OCI-LY3 (cell line): ENCODE measurements around the gene BORCS6.
A peak's percentile ranks its signal among the peaks of the same experiment; 100 is the strongest.

Experiments
- H2AFZ ChIP-seq: fragments of 200-600, 300-600 bp; shearing (Covaris generic); 2 replicates; pipeline ENCODE4 v1.6.0; 2014; ENCODE audit warnings: antibody characterized with exemption, low read depth, low read length
- H3K27ac ChIP-seq: fragments of 200-600, 300-600 bp; sonication (generic); 2 replicates; pipeline ENCODE4 v1.5.1; 2014; ENCODE audit warnings: mild to moderate bottlenecking, low read length, moderate library complexity, mixed read lengths
- H3K27me3 ChIP-seq: fragments of 200-600, 300-600 bp; sonication (generic); 2 replicates; pipeline ENCODE4 v1.6.1; 2014; ENCODE audit warnings: low read depth, low read length, mixed read lengths
- H3K36me3 ChIP-seq: fragments of 200-600, 300-600 bp; sonication (generic); replicated peaks from 2 replicates; pipeline ENCODE3; 2014; ENCODE audit warnings: low read depth, low read length, mixed read lengths
- H3K4me1 ChIP-seq: fragments of 300-600, 200-600 bp; sonication (generic); 2 replicates; pipeline ENCODE4 v1.6.1; 2014; ENCODE audit warnings: low read length, mixed read lengths
- H3K4me2 ChIP-seq: fragments of 200-600, 300-600 bp; sonication (generic); 2 replicates; pipeline ENCODE4 v1.6.1; 2014; ENCODE audit warnings: low read length, mixed read lengths
- H3K4me3 ChIP-seq: fragments of 300-600, 200-600 bp; sonication (generic); 2 replicates; pipeline ENCODE4 v1.5.1; 2014; ENCODE audit warnings: antibody characterized with exemption, mild to moderate bottlenecking, low read length, moderate library complexity
- H3K79me2 ChIP-seq: fragments of 300-600, 200-600 bp; shearing (Covaris generic); 2 replicates; pipeline ENCODE4 v1.6.1; 2014; ENCODE audit warnings: mild to moderate bottlenecking, low read length, mixed read lengths
- H3K9ac ChIP-seq: fragments of 300-600, 200-600 bp; shearing (Covaris generic); 2 replicates; pipeline ENCODE4 v1.6.0; 2014; ENCODE audit warnings: mild to moderate bottlenecking, low read length, moderate library complexity
- H3K9me3 ChIP-seq: fragments of 200-600, 300-600 bp; shearing (Covaris generic); 2 replicates; pipeline ENCODE4 v1.6.1; 2014; ENCODE audit warnings: low read length, mixed read lengths; ENCODE audit not compliant: insufficient read depth
- H4K20me1 ChIP-seq: fragments of 200-600, 300-600 bp; sonication (generic); 2 replicates; pipeline ENCODE4 v1.6.1; 2016; ENCODE audit warnings: low read length, mixed read lengths; ENCODE audit not compliant: insufficient read depth
- CTCF ChIP-seq: fragments of 200-600, 300-600 bp; sonication (generic); IDR thresholded peaks from 2 replicates; pipeline ENCODE4 v1.5.1; 2014; ENCODE audit warnings: antibody characterized with exemption, low read length, low read depth
- EZH2phosphoT487 ChIP-seq: fragments of 200-600 bp; shearing (Covaris generic); IDR thresholded peaks from 2 replicates; pipeline ENCODE4 v1.6.1; 2018; ENCODE audit warnings: antibody characterized with exemption, mixed run types, low read depth

Gene BORCS6

GRCh38 chr17:8189711-8190477, at the start of gene BORCS6:
TSS of gene BORCS6 (minus strand) at chr17:8190180. CDS start at chr17:8190140, 40 bp downstream.
- peak within 1 kb of the TSS; percentile 89 for H2AFZ ChIP-seq
- H3K27ac ChIP-seq = peak within 1 kb of the TSS; percentile 62
- H3K79me2 ChIP-seq = peaks cover 7% of the 10 kb centered on the region; the same call in 1 of the 2 replicates
- TF ChIP-seq EZH2phosphoT487 (no peak), CTCF (0 out of 2 replicates have a peak, but pooled peaks have one; percentile 8)
- H3K36me3 ChIP-seq = no peaks in the 10 kb centered on the region
- no peaks in the 10 kb centered on the region for H3K9me3 ChIP-seq
- H4K20me1 ChIP-seq = peaks cover 11% of the 10 kb centered on the region
- no peaks in the 10 kb centered on the region for H3K27me3 ChIP-seq
- peaks cover 31% of the 10 kb centered on the region for H3K4me1 ChIP-seq
- H3K9ac ChIP-seq = peak within 1 kb of the TSS; percentile 76
- H3K4me2 ChIP-seq = peak within 1 kb of the TSS; percentile 95
- H3K4me3 ChIP-seq = peak within 1 kb of the TSS; percentile 89

GRCh38 chr17:8237886-8238285, 47.9 kb upstream of the BORCS6 start:
- Histone ChIP-seq H3K36me3 (peaks cover 4% of the 10 kb centered on the region), H3K9ac (no peak overlapping the region), H3K27me3 (no peaks in the 10 kb centered on the region), H2AFZ (no peak overlapping the region), H3K79me2 (no peaks in the 10 kb centered on the region), H3K4me2 (no peak overlapping the region), H3K4me1 (no peaks in the 10 kb centered on the region), H3K27ac (no peak overlapping the region), H3K4me3 (no peak overlapping the region), H3K9me3 (no peaks in the 10 kb centered on the region), H4K20me1 (no peaks in the 10 kb centered on the region)
- TF ChIP-seq EZH2phosphoT487 (no peak), CTCF (no peak)

GRCh38 chr17:8237175-8237574, 47.2 kb upstream of the BORCS6 start:
- H3K27me3 ChIP-seq = no peaks in the 10 kb centered on the region
- no peaks in the 10 kb centered on the region for H3K79me2 ChIP-seq
- no peak overlapping the region for H2AFZ ChIP-seq
- no peaks in the 10 kb centered on the region for H3K4me1 ChIP-seq
- H3K36me3 ChIP-seq = peaks cover 11% of the 10 kb centered on the region
- H3K4me3 ChIP-seq = no peak overlapping the region
- H4K20me1 ChIP-seq = no peaks in the 10 kb centered on the region
- TF ChIP-seq CTCF = no peak
- TF ChIP-seq EZH2phosphoT487 = no peak
- H3K4me2 ChIP-seq = no peak overlapping the region
- no peak overlapping the region for H3K9ac ChIP-seq
- H3K27ac ChIP-seq = no peak overlapping the region
- H3K9me3 ChIP-seq = no peaks in the 10 kb centered on the region

GRCh38 chr17:8235676-8236075, 45.7 kb upstream of the BORCS6 start:
- no peak overlapping the region for H3K4me2 ChIP-seq
- peaks cover 12% of the 10 kb centered on the region for H3K36me3 ChIP-seq

More at GRCh38 chr17:8235676-8236075, 45.7 kb upstream of the BORCS6 start:
- Histone ChIP-seq H3K27me3 (no peaks in the 10 kb centered on the region), H3K27ac (no peak overlapping the region), H3K4me1 (no peaks in the 10 kb centered on the region), H3K9ac (no peak overlapping the region), H2AFZ (no peak overlapping the region), H3K79me2 (no peaks in the 10 kb centered on the region), H3K9me3 (no peaks in the 10 kb centered on the region), H3K4me3 (no peak overlapping the region), H4K20me1 (no peaks in the 10 kb centered on the region)
- TF ChIP-seq EZH2phosphoT487 (no peak), CTCF (no peak)
